Measurements from ENCODE around the gene ANKRD9. TPM values are rescaled to one million over a fixed set of nuclear protein-coding genes. Genes with fewer than 3 reads are reported as not detected.

ANKRD9 gene
- total RNA-seq, 1 donor from 2014 or later = 158 TPM

GRCh38 chr14:102454711-102455110 lies 54.9 kb downstream of the ANKRD9 start:
- no peak overlapping the region for H3K4me3 ChIP-seq
- peaks cover 16% of the 10 kb centered on the region for H3K4me1 ChIP-seq
- H3K9me3 ChIP-seq (replicated peaks) = no peaks in the 10 kb centered on the region
- no peak for TF ChIP-seq CTCF (IDR thresholded peaks at IDR 0.05; ENCODE audit: borderline replicate concordance)
- H3K27me3 ChIP-seq (ENCODE audit: low read depth) = no peaks in the 10 kb centered on the region
- no peak overlapping the region for H3K27ac ChIP-seq (replicated peaks)
- intact Hi-C loops (cut with micrococcal nuclease) = no loop called here
- no peak for DNase-seq
- H3K36me3 ChIP-seq = peaks cover 80% of the 10 kb centered on the region

- Histone ChIP-seq H3K36me3 (peaks cover 91% of the 10 kb centered on the region), H3K27ac (replicated peaks) (no peak overlapping the region)
- intact Hi-C loops (cut with micrococcal nuclease) = no loop called here
These were observed 57.3 kb downstream of the ANKRD9 start for GRCh38 chr14:102452302-102452701.

More at GRCh38 chr14:102452302-102452701, 57.3 kb downstream of the ANKRD9 start:
- H3K4me1 ChIP-seq = peaks cover 16% of the 10 kb centered on the region
- H3K27me3 ChIP-seq (ENCODE audit: low read depth) = no peaks in the 10 kb centered on the region
- H3K9me3 ChIP-seq (replicated peaks) = no peaks in the 10 kb centered on the region
- no peak for DNase-seq
- no peak overlapping the region for H3K4me3 ChIP-seq
- no peak for TF ChIP-seq CTCF (IDR thresholded peaks at IDR 0.05; ENCODE audit: borderline replicate concordance)

Small RNA genes lying within 50 kb of the gene (microRNA-seq; reads per million reads assigned to microRNA genes)
- gene MIR4309 = not detected

Other genes starting within 250 kb of the ANKRD9 start
- 12.2 TPM for gene MOK, start 204.6 kb downstream of the ANKRD9 start, total RNA-seq
- 6.9 TPM for gene ZNF839, start 190.0 kb downstream of the ANKRD9 start, total RNA-seq
- 33.4 TPM for gene CINP, start 146.9 kb downstream of the ANKRD9 start, total RNA-seq
- gene TECPR2, start 146.8 kb downstream of the ANKRD9 start, total RNA-seq = 20.0 TPM
- 11.0 TPM for gene RCOR1, start 82.9 kb upstream of the ANKRD9 start, total RNA-seq

All from left ventricle myocardium inferior (tissue), 1 donor.